Colon (tissue), 2 donors: Measurements from ENCODE around the gene DNM2.
"Not testable (repeated sequence)": the region's sequence is repeated elsewhere in the genome, so short reads cannot be mapped to it uniquely, and the experiment has no call there.

ENCODE experiments used
- FAIRE-seq: peaks from 2 replicates; lab custom pipeline; 2012; peaks lifted over from hg19 to GRCh38; lab: Jason Lieb, UNC
- donor health status: control.
- donor health status: control.

The DNM2 gene

GRCh38 chr19:10870501-10870954 lies 152.6 kb downstream of the DNM2 start:
- FAIRE-seq, result no peak

- no peak for FAIRE-seq
These were observed 153.2 kb downstream of the DNM2 start, which contains the start of gene CARM1 for GRCh38 chr19:10870955-10871603. Gene CARM1, plus strand, starts transcription at chr19:10871553. Its CDS starts 150 bp downstream, at chr19:10871703.

- no peak for FAIRE-seq
These were observed 154.0 kb downstream of the DNM2 start for GRCh38 chr19:10871711-10872545.

GRCh38 chr19:10872546-10873107 lies 154.7 kb downstream of the DNM2 start:
- FAIRE-seq, result no peak

GRCh38 chr19:10874024-10874423 lies 156.1 kb downstream of the DNM2 start:
- no peak for FAIRE-seq

GRCh38 chr19:10876459-10877240 lies 158.8 kb downstream of the DNM2 start:
- FAIRE-seq, result no peak

- FAIRE-seq, result not testable (repeated sequence)
These were observed 159.7 kb downstream of the DNM2 start for GRCh38 chr19:10877608-10878007.

GRCh38 chr19:10878253-10878652 lies 160.4 kb downstream of the DNM2 start:
- FAIRE-seq, result no peak
